ENCODE data around the gene SASH1.

DNA sequence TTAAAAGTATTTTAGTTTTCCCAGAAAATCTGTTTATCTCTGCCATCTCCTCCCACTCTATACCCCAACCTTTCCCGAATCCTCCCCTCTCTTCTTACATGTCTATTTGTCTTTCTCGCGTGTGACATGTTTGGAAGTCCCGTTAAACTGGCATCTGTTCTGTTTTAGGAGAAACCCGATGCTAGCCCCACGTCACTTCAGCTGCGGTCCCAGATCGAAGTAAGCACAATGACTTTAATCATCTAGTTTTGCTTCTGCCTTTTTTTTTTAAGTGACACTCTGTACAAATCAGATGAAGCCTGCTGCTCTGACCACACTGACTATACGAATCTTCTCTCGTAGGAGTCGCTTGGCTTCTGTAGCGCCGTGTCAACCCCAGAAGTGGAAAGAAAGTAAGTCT lies 97.4 kb downstream of the SASH1 start:
- TF ChIP-seq, protein P1, sequence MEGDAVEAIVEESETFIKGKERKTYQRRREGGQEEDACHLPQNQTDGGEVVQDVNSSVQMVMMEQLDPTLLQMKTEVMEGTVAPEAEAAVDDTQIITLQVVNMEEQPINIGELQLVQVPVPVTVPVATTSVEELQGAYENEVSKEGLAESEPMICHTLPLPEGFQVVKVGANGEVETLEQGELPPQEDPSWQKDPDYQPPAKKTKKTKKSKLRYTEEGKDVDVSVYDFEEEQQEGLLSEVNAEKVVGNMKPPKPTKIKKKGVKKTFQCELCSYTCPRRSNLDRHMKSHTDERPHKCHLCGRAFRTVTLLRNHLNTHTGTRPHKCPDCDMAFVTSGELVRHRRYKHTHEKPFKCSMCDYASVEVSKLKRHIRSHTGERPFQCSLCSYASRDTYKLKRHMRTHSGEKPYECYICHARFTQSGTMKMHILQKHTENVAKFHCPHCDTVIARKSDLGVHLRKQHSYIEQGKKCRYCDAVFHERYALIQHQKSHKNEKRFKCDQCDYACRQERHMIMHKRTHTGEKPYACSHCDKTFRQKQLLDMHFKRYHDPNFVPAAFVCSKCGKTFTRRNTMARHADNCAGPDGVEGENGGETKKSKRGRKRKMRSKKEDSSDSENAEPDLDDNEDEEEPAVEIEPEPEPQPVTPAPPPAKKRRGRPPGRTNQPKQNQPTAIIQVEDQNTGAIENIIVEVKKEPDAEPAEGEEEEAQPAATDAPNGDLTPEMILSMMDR (conservative IDR thresholded peaks at IDR 0.05; ENCODE audit: low read depth, low read length): no peak
- TF ChIP-seq EZH2phosphoT487 (IDR thresholded peaks at IDR 0.05; ENCODE audit: borderline replicate concordance, low read length): no peak

Measured in PC-3 (cell line).